Stimulated activated CD8-positive, alpha-beta memory T cell treated with anti-CD3 and anti-CD28 coated beads, Interleukin-4, amount 100 ng/mL, for 48 hours (primary cell): Measurements from ENCODE around the gene HMG20A.
"Not testable (repeated sequence)": the region's sequence is repeated elsewhere in the genome, so short reads cannot be mapped to it uniquely, and the experiment has no call there.

Experiments
- DNase-seq: peaks from one replicate; pipeline ENCODE4 v3.0.0-alpha.2; 2020

Gene HMG20A

DNA sequence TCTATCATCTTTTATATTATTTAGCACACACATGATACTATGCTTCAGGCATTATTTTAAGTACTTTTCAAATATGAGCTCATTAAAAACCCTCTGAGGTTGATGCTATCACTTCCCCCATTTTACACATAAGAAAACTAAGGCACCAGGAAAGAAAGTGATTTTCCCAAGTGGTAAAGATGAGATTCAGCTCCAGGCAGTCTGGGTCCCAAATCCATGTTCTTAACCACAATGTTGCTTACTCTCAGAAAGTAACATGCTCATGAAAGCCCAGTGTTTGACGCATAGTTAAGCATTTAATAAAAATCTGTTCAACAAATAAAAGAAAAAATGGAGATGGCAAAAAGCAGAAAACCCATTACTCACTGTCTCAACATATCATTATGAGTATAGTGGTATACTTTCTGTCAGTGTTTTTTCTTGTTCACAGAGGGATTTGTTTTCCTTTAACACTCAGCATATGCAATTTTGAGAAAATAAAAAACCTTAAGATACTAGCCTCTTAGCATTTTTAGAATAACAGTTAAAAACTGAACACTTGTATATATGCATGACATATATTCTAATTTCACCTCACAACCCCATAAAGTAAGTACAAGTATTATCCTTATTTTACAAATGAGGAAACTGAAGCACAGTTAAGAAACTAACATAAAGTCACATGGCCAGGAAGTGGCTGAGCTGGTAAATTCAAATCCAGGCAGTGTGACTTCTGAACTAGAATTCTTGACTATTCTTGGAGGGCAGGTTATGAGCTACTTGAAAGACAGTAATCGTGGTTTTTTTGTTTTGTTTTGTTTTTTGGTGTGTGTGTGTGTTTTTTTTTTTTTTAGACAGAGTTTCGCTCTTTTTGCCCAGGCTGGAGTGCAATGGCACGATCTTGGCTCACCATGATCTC is 11.2 kb upstream of the HMG20A start:
- DNase-seq = no peak

DNA sequence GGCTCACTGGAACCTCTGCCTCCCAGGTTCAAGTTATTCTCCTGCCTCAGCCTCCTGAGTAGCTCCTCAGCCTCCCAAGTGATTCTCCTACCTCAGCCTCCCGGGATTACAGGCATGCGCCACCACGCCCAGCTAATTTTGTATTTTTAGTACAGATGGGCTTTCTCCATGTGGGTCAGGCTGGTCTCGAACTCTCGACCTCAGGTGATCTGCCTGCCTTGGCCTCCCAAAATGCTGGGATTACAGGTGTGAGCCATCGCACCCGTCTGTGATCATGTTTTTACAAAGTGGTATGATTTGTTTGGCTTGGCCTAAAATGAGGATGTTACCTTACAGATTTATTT is 10.6 kb upstream of the HMG20A start:
- DNase-seq = not testable (repeated sequence)

DNA sequence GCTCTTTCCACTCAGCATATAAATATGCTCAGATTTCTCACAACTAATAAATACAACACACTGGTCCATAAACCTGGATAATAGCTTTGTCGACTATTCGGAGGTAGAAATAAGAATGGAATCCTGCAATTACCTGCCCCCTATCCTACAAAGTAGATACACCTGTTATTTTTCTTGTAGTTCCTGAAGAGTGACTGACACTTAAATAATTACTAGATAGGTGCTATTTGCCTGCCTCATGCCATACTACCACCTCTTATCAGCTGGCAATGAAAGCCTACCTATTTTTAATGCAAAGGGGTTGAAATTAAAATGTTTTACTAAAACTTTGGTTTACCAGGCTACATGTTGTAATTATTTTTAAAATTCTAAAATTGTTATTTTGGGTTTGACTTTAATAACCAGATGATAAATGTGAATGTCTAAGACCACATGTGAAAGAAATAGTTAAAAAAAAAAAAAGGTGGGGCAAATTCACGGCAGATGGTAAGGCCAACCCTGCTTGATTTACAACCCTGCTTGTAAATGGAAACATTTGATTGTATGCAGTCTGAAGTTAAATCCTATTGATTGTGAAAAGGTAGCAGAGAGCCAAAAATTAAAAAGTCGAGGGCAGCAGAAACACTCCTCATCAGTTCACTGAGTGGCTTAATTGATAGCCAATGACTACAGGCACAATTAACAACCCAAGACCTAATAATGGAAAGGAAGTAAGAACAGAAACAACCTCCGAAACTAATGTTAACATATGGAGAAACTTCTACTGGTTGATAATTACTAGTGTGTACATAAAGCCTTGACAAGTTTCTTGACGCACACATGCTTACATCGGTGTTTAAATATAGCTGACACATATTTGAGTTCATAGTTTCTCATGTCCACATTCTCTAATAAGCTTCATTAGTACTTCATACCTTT is 9.7 kb upstream of the HMG20A start:
- DNase-seq = no peak

DNA sequence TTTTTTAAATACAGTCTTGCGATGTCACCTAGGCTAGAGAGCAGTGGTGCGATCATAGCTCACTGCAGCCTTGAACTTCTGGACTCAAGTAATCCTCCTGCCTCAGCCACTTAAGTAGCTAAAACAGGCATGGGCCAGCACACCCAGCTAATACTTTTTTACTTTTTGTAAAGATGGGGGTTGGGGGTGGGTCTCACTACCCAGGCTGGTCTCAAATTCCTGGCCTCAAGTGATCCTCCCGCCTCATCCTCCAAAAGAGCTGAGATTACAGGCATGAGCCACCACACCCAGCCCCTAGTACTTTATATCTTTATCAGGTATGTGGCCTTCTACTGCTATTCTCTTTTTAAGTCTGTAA is 9.1 kb upstream of the HMG20A start:
- DNase-seq = no peak

DNA sequence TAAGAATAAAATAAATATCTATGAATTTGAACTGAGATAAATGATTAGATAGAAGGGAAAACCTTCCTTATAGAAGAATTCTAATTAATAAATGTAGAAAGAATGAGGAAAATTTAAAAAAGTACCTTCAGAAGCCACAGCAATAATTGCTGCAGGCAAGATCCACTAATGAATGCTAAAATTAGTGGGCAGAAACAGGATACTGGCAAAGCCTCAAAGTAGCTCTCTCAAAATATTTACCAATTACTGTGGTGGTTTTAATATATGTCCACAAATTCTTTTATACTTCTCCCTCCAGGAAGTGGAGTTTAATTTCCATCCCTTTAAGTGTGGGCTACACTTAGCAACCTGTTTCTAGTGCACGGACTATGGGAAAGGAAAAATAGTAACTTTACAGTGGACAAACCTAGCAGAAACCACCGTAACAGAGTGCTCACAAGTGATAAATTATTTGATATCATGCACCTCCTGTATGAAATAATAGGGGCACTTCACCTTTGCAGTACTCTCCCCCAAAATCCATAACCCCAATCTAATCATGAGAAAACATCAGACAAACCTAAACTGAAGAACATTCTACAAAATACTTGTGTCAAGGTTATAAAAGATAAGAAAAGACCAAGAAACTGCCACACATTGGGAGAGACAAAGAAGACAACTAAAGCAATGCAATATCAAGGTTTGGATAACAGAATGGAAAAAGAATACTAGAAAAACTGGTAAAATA is 7.6 kb upstream of the HMG20A start:
- DNase-seq = no peak

DNA sequence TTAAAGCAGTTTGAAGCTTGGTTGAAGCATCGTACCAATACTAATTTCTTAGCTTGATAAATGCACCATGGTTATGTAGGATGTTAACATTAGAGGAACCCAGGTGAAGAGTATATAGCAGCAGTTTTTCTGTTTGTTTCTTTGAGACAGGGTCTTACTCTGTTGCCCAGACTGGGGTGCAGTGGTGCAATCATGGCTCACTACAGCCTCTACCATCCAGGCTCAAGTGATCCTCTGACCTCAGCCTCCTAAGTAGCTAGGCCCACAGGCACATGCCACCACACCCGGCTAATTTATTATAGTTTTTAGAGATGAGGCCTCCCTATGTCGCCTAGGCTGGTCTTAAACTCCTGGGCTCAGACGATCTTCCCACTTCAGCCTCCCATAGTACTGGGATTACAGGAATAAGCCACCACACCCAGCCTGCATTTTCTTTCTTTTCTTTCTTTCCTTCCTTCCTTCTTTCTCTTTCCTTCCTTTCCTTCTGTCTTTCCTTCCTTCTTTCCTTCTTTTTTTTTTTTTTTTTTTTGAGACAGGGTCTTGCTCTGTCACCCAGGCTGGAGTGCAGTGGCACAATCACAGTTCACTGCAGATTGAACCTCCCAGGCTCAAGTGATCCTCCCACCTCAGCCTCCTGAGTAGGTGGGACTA is 6.9 kb upstream of the HMG20A start:
- DNase-seq = no peak

DNA sequence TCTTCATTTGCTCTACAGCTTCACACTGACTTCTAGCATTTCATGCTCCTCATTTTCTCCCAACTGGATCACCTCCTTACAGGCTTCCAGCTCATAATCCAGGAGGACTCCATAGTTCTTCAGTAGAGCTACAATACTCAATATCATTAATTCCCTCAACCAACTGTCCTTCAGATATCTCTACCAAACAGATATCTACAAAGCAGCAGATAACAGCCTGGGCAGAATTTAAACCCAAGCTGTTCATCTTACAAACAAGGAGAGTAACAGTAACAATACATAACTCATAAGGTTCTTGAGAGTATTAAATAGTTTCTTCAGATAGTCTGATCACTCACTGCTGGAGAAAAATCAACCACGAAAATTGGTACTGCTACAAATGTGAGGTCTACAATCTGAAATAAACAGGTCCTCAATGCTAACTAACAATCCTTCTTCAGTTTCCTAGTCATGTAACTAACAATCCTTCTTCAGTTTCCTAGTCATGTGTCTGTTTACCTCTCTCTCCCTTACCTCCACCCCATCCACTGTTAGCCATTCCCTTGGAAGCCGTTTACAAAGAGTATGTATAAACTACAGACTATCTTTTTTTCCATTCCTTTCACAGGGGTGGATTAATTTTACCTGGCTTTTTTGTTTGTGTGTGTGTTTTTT is 5.8 kb upstream of the HMG20A start:
- DNase-seq = no peak

DNA sequence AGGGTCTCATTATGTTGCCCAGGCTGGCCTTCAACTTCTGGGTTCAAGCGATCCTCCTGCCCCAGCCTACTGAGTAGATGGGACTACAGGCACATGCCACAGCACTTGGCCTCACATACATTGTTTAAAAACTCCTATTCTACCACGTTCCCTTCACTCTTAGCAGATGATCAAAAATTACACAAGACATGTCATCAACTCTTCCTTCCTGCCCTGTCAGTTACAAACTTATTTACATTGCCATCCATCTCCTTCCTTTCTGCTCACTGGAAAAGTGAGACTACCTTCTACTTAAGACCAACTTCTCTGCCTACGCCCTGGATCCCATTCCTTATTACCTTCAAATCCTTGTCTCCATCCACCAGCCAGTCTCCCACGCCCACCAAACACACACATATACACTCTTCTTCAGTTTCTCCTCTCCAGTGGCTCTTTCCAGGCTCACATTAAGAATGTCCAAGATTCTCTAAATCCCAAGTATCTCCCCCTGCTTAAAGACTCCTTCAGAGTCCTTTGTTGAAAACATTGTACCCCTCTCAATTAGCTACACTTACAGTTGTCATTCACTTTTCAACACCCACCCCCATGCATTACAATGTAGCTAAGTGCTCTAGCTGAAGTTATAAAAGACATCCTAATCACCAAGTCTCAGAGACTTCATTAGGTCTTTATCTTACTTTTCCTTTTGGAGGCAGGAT is 5.1 kb upstream of the HMG20A start:
- no peak for DNase-seq

DNA sequence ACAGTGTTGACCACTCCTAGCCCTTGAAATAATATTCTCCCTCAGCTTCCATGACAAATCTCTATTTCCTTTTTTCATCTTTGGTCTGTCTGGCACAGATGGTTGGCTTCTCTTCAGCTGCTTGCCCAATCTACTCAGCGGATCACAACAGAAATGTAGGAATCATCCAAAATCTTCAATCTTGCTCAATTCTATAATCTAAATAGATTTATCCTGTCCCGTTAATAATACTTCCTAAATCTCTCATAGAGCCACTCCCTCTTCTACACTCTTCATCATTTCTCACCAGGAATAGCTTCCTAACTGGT is 4.6 kb upstream of the HMG20A start:
- DNase-seq = no peak

DNA sequence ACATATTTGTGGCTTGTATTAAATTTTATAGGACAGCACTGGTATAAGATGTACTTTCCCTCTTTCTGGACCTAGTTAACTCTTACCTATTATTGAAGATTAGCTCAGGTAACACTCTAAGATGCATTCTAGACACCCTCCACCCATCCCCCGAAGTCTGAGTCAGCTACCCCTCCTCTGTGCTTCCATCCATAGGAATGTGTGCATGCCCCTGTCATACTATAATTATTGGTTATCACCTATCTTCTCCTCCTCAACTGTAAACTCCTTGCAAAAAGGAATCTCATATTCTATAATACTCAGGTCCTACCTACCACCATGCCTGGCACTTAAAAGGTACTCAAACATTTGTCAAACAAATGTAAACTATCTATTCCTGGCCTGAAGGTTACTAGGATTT is 3.7 kb upstream of the HMG20A start:
- DNase-seq = no peak

DNA sequence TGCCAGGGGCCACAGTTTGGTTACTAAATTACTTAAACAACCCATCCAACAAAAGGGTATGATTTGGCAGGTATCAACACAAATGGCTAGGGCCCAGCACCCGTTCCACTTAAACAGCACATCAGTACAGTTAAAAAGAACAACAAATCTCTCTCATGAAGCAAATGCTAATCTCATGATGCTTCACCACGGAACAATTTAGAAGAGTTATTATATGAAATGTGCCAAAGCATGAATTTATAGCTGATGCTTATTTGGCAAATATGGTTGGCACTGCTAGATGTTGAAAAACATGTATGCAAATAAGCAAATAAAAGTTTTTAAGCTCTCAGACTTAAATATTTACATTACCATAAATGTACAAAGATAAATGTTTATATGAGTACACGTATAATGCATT is 3.1 kb upstream of the HMG20A start:
- no peak for DNase-seq

DNA sequence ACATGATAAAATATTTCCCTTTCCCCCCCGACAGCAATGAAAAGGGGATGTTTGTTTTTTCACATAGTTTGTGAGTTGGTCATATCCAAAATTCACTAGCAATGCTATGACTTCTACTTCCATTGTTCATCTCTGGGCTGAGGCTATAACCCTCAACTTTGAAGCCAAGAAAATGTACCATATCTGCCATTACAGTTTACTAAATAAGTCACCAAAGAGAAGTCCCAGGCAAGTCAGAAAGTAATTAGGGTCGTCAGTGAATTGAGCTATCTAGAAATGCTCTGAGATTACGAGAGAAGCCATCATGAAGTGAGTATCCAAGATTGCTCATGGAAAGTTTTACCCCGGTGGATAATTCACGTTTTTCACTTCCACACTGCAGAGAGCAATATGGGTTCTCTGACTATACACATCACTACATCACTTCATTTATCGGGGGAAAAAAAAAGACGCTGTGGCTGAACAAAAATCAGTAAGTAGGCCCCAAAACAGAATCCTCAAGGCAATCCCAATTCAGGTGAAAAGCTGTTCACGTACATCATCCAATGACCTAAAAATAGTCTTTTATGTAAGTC is 2.2 kb upstream of the HMG20A start:
- DNase-seq = no peak

DNA sequence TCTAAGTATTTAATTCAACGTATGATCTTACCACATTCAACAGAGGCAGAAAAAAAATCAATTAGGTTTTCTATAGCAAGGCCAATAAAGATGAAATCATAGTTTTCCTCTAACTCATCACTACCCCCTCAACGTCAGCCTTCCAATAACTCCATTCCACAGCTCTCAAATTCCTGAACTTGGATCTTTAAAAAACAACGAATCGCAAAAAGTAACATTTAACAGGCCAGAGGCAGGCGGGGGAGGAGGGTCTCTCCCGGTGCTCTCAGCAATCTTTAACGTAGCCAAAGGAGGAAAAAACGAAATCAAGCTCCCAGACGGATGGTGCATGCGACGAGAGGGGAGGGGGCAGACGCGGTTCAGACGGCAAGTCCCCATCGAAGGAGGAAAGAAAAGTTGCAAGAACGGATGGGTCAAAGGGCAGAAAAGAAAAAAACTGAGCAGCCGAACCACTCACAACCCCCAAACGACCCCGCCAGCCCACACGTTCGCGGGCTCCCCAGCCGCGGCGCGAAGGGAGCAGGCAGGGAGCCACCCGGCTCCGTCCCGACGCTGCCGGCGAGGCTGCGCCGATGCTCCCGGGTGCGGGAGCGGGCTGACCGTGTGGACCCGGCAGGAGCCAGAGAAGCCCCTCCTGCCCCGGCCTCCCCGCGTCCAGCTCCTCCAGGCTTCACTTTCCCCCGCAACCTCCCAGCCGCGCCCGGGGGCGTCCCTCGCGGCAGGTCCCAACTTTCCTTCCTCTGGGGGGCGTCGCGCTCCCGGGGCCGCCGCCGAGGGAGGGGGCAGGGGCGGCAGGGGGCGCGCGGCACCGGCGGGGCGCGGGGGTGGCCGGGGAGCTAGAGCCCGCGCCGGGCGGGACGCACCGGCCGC is 1.5 kb upstream of the HMG20A start:
- peak; percentile 65 for DNase-seq

DNA sequence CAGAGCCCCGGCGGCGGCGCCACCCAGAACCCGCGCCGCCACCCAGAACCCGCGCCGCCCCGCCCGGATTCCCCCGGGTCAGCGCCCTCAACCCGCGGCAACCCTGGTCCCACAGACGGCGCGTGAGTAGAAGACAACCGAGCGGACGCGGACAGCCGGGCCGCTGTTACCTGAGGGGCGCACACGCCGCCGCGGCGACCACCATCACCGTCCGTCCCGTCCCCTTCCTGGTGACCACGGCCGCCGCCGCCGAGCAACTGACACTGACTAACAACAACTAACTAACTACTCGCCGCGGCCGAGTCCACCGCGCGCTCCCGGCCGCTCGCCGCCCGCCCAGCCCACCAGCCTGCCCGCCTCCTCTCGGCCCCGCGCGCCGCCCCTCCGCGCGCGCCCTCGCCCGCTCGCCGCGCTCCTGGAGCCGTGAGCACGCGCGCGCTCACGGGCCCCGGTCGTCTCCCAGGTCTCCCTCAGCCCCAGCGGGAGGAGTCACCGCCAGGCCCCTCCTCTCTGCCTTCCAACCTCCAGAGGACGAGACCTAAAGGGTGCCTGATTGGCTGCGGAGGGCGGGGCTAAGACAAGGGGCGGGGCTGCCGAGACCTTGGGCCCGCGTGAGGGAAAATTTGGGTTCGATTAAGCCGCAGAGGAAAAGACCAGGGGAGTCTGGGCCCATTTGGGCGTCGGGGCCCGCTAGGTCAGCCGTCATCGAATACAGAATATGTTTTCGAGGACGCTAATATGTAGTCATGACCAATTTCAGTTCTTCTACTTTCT is 665 bp upstream of the HMG20A start, which contains the start of gene PEAK1:
Gene PEAK1 (minus strand): TSS at position 269 of the 774 bp plus-strand sequence. CDS start 238,178 bp downstream, outside the sequence.
- peak; percentile 100 for DNase-seq

DNA sequence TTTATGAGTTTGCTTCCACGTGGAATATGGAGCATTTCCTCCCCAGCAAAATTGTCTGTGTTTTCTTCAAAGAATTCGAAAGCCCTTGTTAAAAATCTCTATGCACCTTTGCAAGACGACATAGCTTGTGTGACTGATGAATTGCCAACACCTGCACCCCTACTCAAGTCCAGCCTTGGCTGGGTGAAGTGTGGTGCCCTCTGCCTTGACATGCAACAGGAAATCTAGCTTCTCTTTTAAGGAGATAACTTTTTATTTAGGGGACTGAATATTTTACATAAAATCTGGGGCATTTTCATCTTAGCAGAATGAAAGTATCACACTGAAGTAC is 647 bp downstream of the HMG20A start:
- no peak for DNase-seq

DNA sequence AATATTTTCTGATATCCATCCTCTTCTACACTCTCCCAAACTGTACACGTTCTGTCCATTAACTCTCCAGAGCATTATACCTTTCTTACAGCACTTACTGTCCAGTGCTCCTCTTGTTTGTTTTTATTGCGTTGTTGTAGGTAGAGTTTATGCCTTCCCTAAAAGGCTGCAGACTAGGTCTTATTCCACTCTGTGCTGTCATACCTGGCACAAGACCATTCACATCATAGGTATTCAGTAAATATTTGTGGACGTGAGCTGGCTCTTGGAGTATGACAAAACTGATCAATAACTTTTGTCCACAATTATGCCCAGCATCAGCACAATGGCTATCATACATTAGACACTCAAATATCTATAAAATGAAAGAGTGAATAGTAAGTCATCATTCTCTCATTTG is 4.4 kb downstream of the HMG20A start:
- no peak for DNase-seq

DNA sequence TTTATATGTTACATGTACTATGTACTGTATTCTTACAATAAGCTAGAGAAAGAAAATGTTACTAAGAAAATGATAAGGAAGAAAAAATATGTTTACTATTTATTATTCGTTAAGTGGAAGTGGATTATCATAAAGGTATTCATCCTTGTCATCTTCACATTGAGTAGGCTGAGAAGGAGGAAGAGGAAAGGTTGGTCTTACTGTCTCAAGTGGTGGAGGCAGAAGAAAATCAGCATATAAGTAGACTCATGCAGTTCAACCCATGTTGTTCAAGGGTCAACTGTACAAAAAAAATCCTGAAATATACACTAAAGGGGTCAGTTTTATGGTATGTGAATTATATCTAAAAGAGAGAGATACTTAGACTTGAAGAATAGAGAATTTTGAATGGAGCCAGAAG is 5.7 kb downstream of the HMG20A start:
- DNase-seq = no peak

DNA sequence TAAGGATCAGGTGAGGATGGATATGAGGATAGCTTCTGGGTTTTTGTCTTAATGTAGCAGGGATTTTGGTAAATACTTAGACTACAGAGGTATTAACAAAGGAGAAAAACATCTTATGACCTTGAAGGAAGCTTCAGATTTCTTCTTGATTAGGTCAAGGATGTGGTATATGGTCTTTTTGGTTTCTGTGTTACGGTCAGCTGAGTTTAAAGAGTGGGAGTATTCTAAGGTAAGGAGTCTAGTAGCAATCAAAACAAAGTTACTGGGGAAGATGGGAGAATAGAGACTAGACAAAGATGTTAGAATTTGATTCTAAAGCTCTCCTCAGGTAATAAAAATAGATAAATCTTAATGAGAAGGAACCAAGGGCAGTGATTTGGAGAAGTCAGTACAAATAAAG is 6.2 kb downstream of the HMG20A start:
- DNase-seq = no peak

DNA sequence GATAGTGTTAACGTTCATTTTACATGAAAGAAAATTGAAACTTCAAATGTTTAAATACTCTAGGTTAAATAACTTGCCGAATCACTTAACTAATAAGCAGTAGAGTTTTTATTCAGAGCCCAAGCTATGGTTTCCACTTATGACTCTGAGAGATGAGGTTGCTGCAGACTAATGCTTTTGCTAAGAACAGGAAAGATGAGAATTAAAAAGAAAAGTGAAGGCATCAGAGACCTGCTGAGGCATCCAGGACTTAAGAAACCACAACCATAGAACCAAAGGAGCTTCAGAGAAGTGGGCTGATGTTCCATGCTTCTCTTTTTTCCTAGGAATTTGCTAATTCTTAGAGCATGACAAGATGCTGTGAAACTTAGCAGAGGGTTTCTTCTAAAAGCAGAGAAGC is 9.5 kb downstream of the HMG20A start:
- DNase-seq = no peak

DNA sequence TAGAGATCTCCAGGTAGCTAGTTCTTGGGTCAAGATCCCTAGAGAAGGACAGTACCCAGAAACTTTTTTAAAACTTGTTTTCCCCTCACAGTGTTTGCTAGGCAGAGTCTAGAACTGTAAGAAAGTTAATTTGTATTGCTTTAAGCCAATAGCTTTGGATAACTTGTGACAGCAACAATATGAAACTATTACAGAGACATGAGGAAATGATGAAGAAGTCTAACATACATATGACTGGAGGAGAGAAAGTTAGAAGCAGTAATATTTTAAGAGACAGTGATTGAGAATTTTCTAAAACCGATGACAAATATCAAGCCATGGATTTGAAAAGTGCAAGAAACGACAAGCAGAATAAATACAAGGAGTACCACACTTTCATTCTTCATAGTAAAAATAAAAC is 10.0 kb downstream of the HMG20A start:
- DNase-seq = no peak
